Measurements from ENCODE around the gene ACAP1. TPM values are rescaled to one million over a fixed set of nuclear protein-coding genes. Genes with fewer than 3 reads are reported as not detected.
A peak's percentile ranks its signal among the peaks of the same experiment; 100 is the strongest.
"Not testable (repeated sequence)": the region's sequence is repeated elsewhere in the genome, so short reads cannot be mapped to it uniquely, and the experiment has no call there.

Gene ACAP1
- polyA plus RNA-seq, 3 donors, result 7.0 to 12.5 (median 7.6) TPM

- DNase-seq (ENCODE audit: extremely low read depth in 1 of 11, low read depth in 9 of 11, low spot score in 4 of 11), result no peak
Measured at GRCh38 chr17:7343250-7343649, 6.9 kb downstream of the ACAP1 start.

- no peak for DNase-seq (ENCODE audit: extremely low read depth in 1 of 11, low read depth in 9 of 11, low spot score in 4 of 11)
Measured at GRCh38 chr17:7346761-7347614, 10.7 kb downstream of the ACAP1 start.

GRCh38 chr17:7347630-7348477, 11.5 kb downstream of the ACAP1 start:
- DNase-seq (ENCODE audit: extremely low read depth in 1 of 11, low read depth in 9 of 11, low spot score in 4 of 11), result no peak

- no peak for DNase-seq (ENCODE audit: extremely low read depth in 1 of 11, low read depth in 9 of 11, low spot score in 4 of 11)
Measured at GRCh38 chr17:7348478-7349242, 12.3 kb downstream of the ACAP1 start.

- peak in 7 of 11 donors; percentile 68 to 87 (median 80) for DNase-seq (ENCODE audit: extremely low read depth in 1 of 11, low read depth in 9 of 11, low spot score in 4 of 11)
Measured at GRCh38 chr17:7351665-7352502, 15.6 kb downstream of the ACAP1 start, which contains the start of gene KCTD11. KCTD11 (plus strand) TSS chr17:7352162.

- DNase-seq (ENCODE audit: extremely low read depth in 1 of 11, low read depth in 9 of 11, low spot score in 4 of 11), result no peak
Measured at GRCh38 chr17:7352503-7352889, 16.2 kb downstream of the ACAP1 start.

GRCh38 chr17:7352910-7353635, 16.7 kb downstream of the ACAP1 start:
- no peak for DNase-seq (ENCODE audit: extremely low read depth in 1 of 11, low read depth in 9 of 11, low spot score in 4 of 11)

- peak in 1 of 11 donors; percentile 23 for DNase-seq (ENCODE audit: extremely low read depth in 1 of 11, low read depth in 9 of 11, low spot score in 4 of 11)
Measured at GRCh38 chr17:7354262-7354843, 18.0 kb downstream of the ACAP1 start.

GRCh38 chr17:7355053-7355452, 18.7 kb downstream of the ACAP1 start, which contains the start of gene TMEM95:
TMEM95 (plus strand) TSS chr17:7355156; CDS start chr17:7355205, 49 bp downstream.
- no peak for DNase-seq (ENCODE audit: extremely low read depth in 1 of 11, low read depth in 9 of 11, low spot score in 4 of 11)

GRCh38 chr17:7355573-7355972, 19.2 kb downstream of the ACAP1 start:
- DNase-seq (ENCODE audit: extremely low read depth in 1 of 11, low read depth in 9 of 11, low spot score in 4 of 11), result no peak

GRCh38 chr17:7356072-7356549, 19.8 kb downstream of the ACAP1 start:
- peak in 7 of 11 donors; percentile 49 to 67 (median 59) for DNase-seq (ENCODE audit: extremely low read depth in 1 of 11, low read depth in 9 of 11, low spot score in 4 of 11)

- no peak for DNase-seq (ENCODE audit: extremely low read depth in 1 of 11, low read depth in 9 of 11, low spot score in 4 of 11)
Measured at GRCh38 chr17:7356756-7357155, 20.4 kb downstream of the ACAP1 start.

GRCh38 chr17:7357381-7357780, 21.1 kb downstream of the ACAP1 start:
- no peak for DNase-seq (ENCODE audit: extremely low read depth in 1 of 11, low read depth in 9 of 11, low spot score in 4 of 11)

GRCh38 chr17:7361906-7362305, 25.6 kb downstream of the ACAP1 start:
- DNase-seq (ENCODE audit: extremely low read depth in 1 of 11, low read depth in 9 of 11, low spot score in 4 of 11), result no peak

- DNase-seq (ENCODE audit: extremely low read depth in 1 of 11, low read depth in 9 of 11, low spot score in 4 of 11), result no peak
Measured at GRCh38 chr17:7363311-7363710, 27.0 kb downstream of the ACAP1 start.

- DNase-seq (ENCODE audit: extremely low read depth in 1 of 11, low read depth in 9 of 11, low spot score in 4 of 11), result not testable (repeated sequence)
Measured at GRCh38 chr17:7365963-7366362, 29.6 kb downstream of the ACAP1 start.

- no peak for DNase-seq (ENCODE audit: extremely low read depth in 1 of 11, low read depth in 9 of 11, low spot score in 4 of 11)
Measured at GRCh38 chr17:7367083-7367482, 30.8 kb downstream of the ACAP1 start.
